Esophagus muscularis mucosa (tissue), 4 donors: ENCODE results near the gene DAB2IP.

Source experiments
- EP300 ChIP-seq: sonication (generic); formaldehyde crosslinking; IDR thresholded peaks from one replicate; pipeline ENCODE4 v1.6.1; 2017; ENCODE audit warnings: antibody characterized with exemption
- POLR2A ChIP-seq: fragments of 450-650 bp; IDR thresholded peaks from one replicate; pipeline ENCODE4 v1.6.1; 2017; ENCODE audit warnings: antibody characterized with exemption, moderate library complexity, mild to moderate bottlenecking, low read depth
- POLR2AphosphoS5 ChIP-seq, 2 donors: sonication (generic); formaldehyde crosslinking; IDR thresholded peaks; one replicate each; pipeline ENCODE4 v1.6.1; 2017; ENCODE audit warnings: antibody characterized with exemption in 2 of 2
- TF ChIP-seq, protein P1 (sequence below), 3 experiments: fragments of 200-600 bp in 2 of 3; fragments of 450-650 bp in 1 of 3; sonication (generic) in 2 of 3; IDR thresholded peaks; one replicate each; pipeline ENCODE4 v1.5.1; 2017 to 2019; ENCODE audit warnings: antibody characterized with exemption in 3 of 3, mild to moderate bottlenecking in 2 of 3, moderate library complexity in 1 of 3

DNA sequence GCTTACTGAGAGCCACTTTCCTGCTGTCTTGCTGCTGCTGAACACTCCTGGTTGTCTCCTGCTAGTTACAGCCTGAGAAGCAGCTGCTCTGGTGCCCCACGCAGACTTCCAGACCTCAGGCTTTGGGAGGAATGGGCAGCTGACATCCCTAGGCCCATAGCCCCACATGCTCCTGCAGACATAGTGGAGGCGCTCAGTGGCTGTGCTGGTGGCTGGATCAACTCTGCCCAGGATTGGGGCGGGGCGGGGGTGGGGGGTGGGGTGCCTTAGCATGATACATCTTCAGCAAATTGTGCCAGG is 93.9 kb downstream of the DAB2IP start:
- TF ChIP-seq, protein P1, sequence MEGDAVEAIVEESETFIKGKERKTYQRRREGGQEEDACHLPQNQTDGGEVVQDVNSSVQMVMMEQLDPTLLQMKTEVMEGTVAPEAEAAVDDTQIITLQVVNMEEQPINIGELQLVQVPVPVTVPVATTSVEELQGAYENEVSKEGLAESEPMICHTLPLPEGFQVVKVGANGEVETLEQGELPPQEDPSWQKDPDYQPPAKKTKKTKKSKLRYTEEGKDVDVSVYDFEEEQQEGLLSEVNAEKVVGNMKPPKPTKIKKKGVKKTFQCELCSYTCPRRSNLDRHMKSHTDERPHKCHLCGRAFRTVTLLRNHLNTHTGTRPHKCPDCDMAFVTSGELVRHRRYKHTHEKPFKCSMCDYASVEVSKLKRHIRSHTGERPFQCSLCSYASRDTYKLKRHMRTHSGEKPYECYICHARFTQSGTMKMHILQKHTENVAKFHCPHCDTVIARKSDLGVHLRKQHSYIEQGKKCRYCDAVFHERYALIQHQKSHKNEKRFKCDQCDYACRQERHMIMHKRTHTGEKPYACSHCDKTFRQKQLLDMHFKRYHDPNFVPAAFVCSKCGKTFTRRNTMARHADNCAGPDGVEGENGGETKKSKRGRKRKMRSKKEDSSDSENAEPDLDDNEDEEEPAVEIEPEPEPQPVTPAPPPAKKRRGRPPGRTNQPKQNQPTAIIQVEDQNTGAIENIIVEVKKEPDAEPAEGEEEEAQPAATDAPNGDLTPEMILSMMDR (IDR thresholded peaks at IDR 0.05), result no peak
- TF ChIP-seq POLR2A (no peak), EP300 (no peak), POLR2AphosphoS5 (IDR thresholded peaks at IDR 0.05) (no peak)
